NCI-H128 (cell line): Measurements from ENCODE around the gene EIF2A.
A peak's percentile ranks its signal among the peaks of the same experiment; 100 is the strongest.
"Not testable (repeated sequence)": the region's sequence is repeated elsewhere in the genome, so short reads cannot be mapped to it uniquely, and the experiment has no call there.

ENCODE experiments used
- DNase-seq: peaks from one replicate; lab custom pipeline; 2025; ENCODE audit not compliant: unreplicated experiment; lab: John Stamatoyannopoulos, UW

EIF2A gene

GRCh38 chr3:150600647-150601530, 54.3 kb downstream of the EIF2A start:
- not testable (repeated sequence) for DNase-seq

GRCh38 chr3:150602426-150603152, 56.0 kb downstream of the EIF2A start:
- DNase-seq: no peak

GRCh38 chr3:150603153-150603979, 56.8 kb downstream of the EIF2A start, which contains the start of gene SELENOT:
Gene SELENOT (plus strand): TSS chr3:150603321. CDS start chr3:150603363, 42 bp downstream.
- DNase-seq: peak; percentile 95

- DNase-seq: no peak
These were observed 57.4 kb downstream of the EIF2A start for GRCh38 chr3:150603980-150604319.

GRCh38 chr3:150605998-150606641, 59.5 kb downstream of the EIF2A start:
- DNase-seq: no peak

GRCh38 chr3:150607267-150608065, 60.9 kb downstream of the EIF2A start:
- DNase-seq: no peak

- DNase-seq: no peak
These were observed 63.4 kb downstream of the EIF2A start for GRCh38 chr3:150609988-150610387.

GRCh38 chr3:150610785-150611184, 64.2 kb downstream of the EIF2A start:
- no peak for DNase-seq

- no peak for DNase-seq
These were observed 65.1 kb downstream of the EIF2A start for GRCh38 chr3:150611666-150612065.

- no peak for DNase-seq
These were observed 65.9 kb downstream of the EIF2A start for GRCh38 chr3:150612494-150612893.

GRCh38 chr3:150613034-150613433, 66.4 kb downstream of the EIF2A start:
- DNase-seq: no peak

GRCh38 chr3:150613709-150614480, 67.3 kb downstream of the EIF2A start:
- no peak for DNase-seq

GRCh38 chr3:150620002-150620689, 73.6 kb downstream of the EIF2A start:
- no peak for DNase-seq

GRCh38 chr3:150622955-150623354, 76.4 kb downstream of the EIF2A start:
- DNase-seq: not testable (repeated sequence)

GRCh38 chr3:150623945-150624344, 77.4 kb downstream of the EIF2A start:
- DNase-seq: no peak

GRCh38 chr3:150626148-150626930, 79.8 kb downstream of the EIF2A start:
- DNase-seq: no peak

GRCh38 chr3:150627557-150627956, 81.0 kb downstream of the EIF2A start:
- DNase-seq: no peak
